Pancreas (tissue), 10 donors: ENCODE data around the gene EQTN. TPM values are rescaled to one million over a fixed set of nuclear protein-coding genes. Genes with fewer than 3 reads are reported as not detected.

ENCODE experiments used
- ATAC-seq, 4 donors: fragments of 200-7000 bp; cut with Tn5 transposase; one replicate each; pipeline versions ENCODE4 v1.8.0 to v1.9.1; 2020; ENCODE audit warnings: mild to moderate bottlenecking in 4 of 4, moderate library complexity in 4 of 4
- DNase-seq, 6 donors: peaks; one replicate each; pipeline ENCODE4 v3.0.0-alpha.2; 2020
- FAIRE-seq: peaks from 2 replicates; lab custom pipeline; 2012; peaks lifted over from hg19 to GRCh38; lab: Jason Lieb, UNC
- H3K27ac ChIP-seq, 4 donors: fragments of 200-600 bp; sonication (generic); 1 replicate in 3 of 4; 2 replicates in 1 of 4; pipeline versions ENCODE4 v1.5.0 to v1.8.0; 2020
- H3K27me3 ChIP-seq, 4 donors: fragments of 200-600 bp; one replicate each; pipeline ENCODE4 v1.8.0; 2021
- H3K36me3 ChIP-seq, 3 donors: fragments of 200-600 bp; sonication (generic) in 1 of 3; one replicate each; pipeline versions ENCODE4 v1.5.0 to v1.8.0; 2020 to 2021
- H3K4me1 ChIP-seq, 3 donors: fragments of 200-600 bp; one replicate each; pipeline ENCODE4 v1.8.0; 2021
- H3K4me3 ChIP-seq, 4 donors: fragments of 200-600 bp; sonication (generic) in 2 of 4; one replicate each; pipeline versions ENCODE4 v1.5.0 to v1.8.0; 2020 to 2021
- H3K9me3 ChIP-seq, 4 donors: fragments of 200-600 bp; one replicate each; pipeline ENCODE4 v1.8.0; 2021
- CTCF ChIP-seq, 4 donors: fragments of 200-600 bp; sonication (generic) in 3 of 4; IDR thresholded peaks; one replicate each; pipeline versions ENCODE4 v1.5.0 to v1.8.0; 2021; ENCODE audit warnings: antibody characterized with exemption in 4 of 4
- WGBS, 2 donors: extraction: QIAGEN DNeasy Blood & Tissue Kit; methylation state at CpG; one replicate each; pipeline ENCODE4 v1.1.7; 2013; 5-methylcytosine and 5-hydroxymethylcytosine counted together
- intact Hi-C, 3 donors: fragments of 100-400 bp; cut with DNase I; formaldehyde crosslinking; loops; one replicate each; pipeline versions ENCODE4 v1.11.1 to v1.14.2; 2022
- polyA plus RNA-seq, 2 donors: library from polyadenylated mRNA; stranded (reverse); fragments of 200-250 nt; gene quantifications; one replicate each; pipeline ENCODE4 v1.2.3, GENCODE V29; 2013
- total RNA-seq, 6 donors: library from RNA; stranded (reverse); fragmentation: NEBNext Ultra II Directional in 4 of 6; extraction: Animal tissue kit (Norgen Biotek cat#: 25700) in 4 of 6; gene quantifications; one replicate each; pipeline versions ENCODE4 v1.2.1 to v1.2.4, GENCODE V29; 2021 to 2023
- donor health status: healthy with polysubstance abuse.
- donor health status: DM: no; HTN: no; CAD: no; lungs with moderate emphysema.
- donor health status: DM: no; HTN: no; CAD: no.
- donor health status: control.
- donor health status: control.
- donor health status: Bipolar disorder and iron deficiency.
- donor health status: DM: yes; HTN: yes; CAD: no.
- donor health status: DM: no; HTN: no; CAD: no.
- donor health status: DM: no; HTN: no; CAD: no.
- donor health status: DM: yes; HTN: yes; CAD: no.

EQTN gene
- total and polyA plus RNA-seq, 8 donors: 0.30 to 0.65 (median 0.37) TPM; not detected in 3

DNA sequence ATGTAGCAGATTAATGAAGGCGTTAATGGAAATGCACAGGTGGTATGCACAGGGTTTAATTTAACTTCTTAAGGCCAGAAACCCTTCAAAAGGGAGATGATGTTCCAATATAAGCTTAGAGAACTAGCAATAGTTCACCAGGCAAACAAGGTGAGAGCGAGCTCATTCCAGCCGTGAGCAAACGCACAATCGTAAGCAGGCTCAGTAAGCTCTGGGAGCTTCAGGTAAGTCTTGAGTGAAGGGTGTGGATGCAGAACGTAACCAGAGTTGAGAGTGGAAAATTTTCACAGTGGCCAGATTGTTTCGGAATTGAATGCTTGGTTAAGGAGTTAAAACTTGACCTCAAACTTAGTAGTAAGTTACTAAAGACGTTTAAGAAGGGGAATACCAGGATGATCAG is 5.7 kb downstream of the EQTN start:
- no peak for ATAC-seq
- Histone ChIP-seq H3K4me1 (no peaks in the 10 kb centered on the region), H3K36me3 (no peaks in the 10 kb centered on the region), H3K4me3 (no peak overlapping the region), H3K27me3 (no peaks in the 10 kb centered on the region), H3K27ac (no peak overlapping the region), H3K9me3 (no peaks in the 10 kb centered on the region)
- no peak for TF ChIP-seq CTCF (IDR thresholded peaks at IDR 0.05)
- no peak for FAIRE-seq
- WGBS, 2 donors: 78 to 81% methylated on average over 8 of the region's 8 CpGs
- intact Hi-C loops: no loop called here
- DNase-seq: no peak

DNA sequence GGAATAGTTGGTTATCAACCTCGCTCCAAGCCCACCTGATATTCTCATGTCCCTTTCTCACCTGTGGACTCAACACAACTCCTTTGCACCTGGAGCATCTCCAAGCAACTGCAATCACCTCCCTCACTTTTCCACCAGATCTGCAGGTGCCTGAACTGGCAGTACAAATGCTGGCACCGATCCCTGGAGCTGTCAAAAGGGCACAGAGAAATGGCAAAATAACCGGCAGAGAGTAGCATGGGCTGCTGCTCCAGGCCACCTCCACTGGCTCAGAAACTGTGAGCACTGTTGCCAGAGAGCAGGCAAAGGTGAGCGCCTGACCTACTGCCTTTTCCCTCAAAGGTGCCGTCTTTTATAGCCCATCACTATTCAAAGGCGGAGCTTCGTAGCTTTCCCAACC is 14.7 kb downstream of the EQTN start:
- no peak for TF ChIP-seq CTCF (IDR thresholded peaks at IDR 0.05)
- H3K27ac ChIP-seq: no peak overlapping the region
- no peaks in the 10 kb centered on the region for H3K9me3 ChIP-seq
- FAIRE-seq (no peak), ATAC-seq (peak in 3 of 4 donors; percentile 38 to 65 (median 60)), DNase-seq (peak in 5 of 6 donors; percentile 5 to 51 (median 26))
- no peaks in the 10 kb centered on the region for H3K36me3 ChIP-seq
- WGBS, 2 donors: 44 to 47% methylated on average over 7 of the region's 7 CpGs
- no peaks in the 10 kb centered on the region for H3K4me1 ChIP-seq
- no peaks in the 10 kb centered on the region for H3K27me3 ChIP-seq
- intact Hi-C loops: no loop called here
- H3K4me3 ChIP-seq: no peak overlapping the region

GRCh38 chr9:27280860-27281259 is 16.1 kb downstream of the EQTN start:
- intact Hi-C loops: no loop called here
- DNase-seq (no peak), FAIRE-seq (no peak), ATAC-seq (peak in 1 of 4 donors; percentile 55)
- no peaks in the 10 kb centered on the region for H3K4me1 ChIP-seq
- no peaks in the 10 kb centered on the region for H3K27me3 ChIP-seq
- 28 to 36% methylated on average over 5 of the region's 5 CpGs for WGBS, 2 donors
- no peak overlapping the region for H3K4me3 ChIP-seq
- TF ChIP-seq CTCF (IDR thresholded peaks at IDR 0.05): no peak
- H3K9me3 ChIP-seq: no peaks in the 10 kb centered on the region
- H3K36me3 ChIP-seq: no peaks in the 10 kb centered on the region
- no peak overlapping the region for H3K27ac ChIP-seq

- Histone ChIP-seq H3K4me1 (no peaks in the 10 kb centered on the region), H3K36me3 (no peaks in the 10 kb centered on the region), H3K27me3 (no peaks in the 10 kb centered on the region), H3K9me3 (no peaks in the 10 kb centered on the region), H3K4me3 (no peak overlapping the region), H3K27ac (no peak overlapping the region)
- no peak for ATAC-seq
- peak in 1 of 6 donors; percentile 39 for DNase-seq
- intact Hi-C loops: no loop called here
- WGBS, 2 donors: 80 to 81% methylated on average over 16 of the region's 16 CpGs
- no peak for TF ChIP-seq CTCF (IDR thresholded peaks at IDR 0.05)
- FAIRE-seq: no peak
Observed at GRCh38 chr9:27280249-27280648, 16.7 kb downstream of the EQTN start.

DNA sequence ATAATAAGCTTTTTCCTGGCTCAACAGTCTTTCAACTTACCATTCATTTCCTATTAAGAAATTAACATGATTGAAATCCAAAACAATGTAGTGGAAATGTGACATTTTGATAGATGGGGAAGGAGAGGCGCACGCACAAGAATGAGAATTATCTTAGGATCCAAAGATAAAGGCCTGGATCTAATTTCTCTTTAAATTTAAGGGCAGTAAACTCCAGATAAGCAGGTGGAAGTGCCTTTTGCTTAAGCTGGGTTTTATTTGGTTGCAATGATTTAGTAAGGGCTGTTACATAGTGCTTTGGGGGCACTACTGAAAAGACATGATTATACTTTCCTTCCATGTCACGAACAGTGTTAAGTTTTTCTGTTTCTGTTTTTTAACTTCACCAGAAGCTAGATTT is 17.3 kb downstream of the EQTN start:
- FAIRE-seq: no peak
- Histone ChIP-seq H3K36me3 (no peaks in the 10 kb centered on the region), H3K27me3 (no peaks in the 10 kb centered on the region), H3K4me1 (no peaks in the 10 kb centered on the region), H3K4me3 (no peak overlapping the region), H3K27ac (no peak overlapping the region), H3K9me3 (no peaks in the 10 kb centered on the region)
- no peak for TF ChIP-seq CTCF (IDR thresholded peaks at IDR 0.05)
- ATAC-seq: no peak
- DNase-seq: no peak
- 73 to 80% methylated on average over 3 of the region's 3 CpGs for WGBS, 2 donors
- intact Hi-C loops: loop anchor here in 1 of 3 donors (5.0 kb wide), 1 partner anchor 247 kb away; no protein-coding TSS in a partner anchor
